D341Med (cell line): Measurements from ENCODE around the gene HK3.
A peak's percentile ranks its signal among the peaks of the same experiment; 100 is the strongest.
"Not testable (repeated sequence)": the region's sequence is repeated elsewhere in the genome, so short reads cannot be mapped to it uniquely, and the experiment has no call there.

ENCODE experiments used
- DNase-seq: peaks from one replicate; pipeline ENCODE4 v3.0.0; 2012; ENCODE audit warnings: low spot score

The HK3 gene

GRCh38 chr5:176882567-176882903 lies 16.6 kb downstream of the HK3 start:
- no peak for DNase-seq

- DNase-seq, result no peak
Observed at GRCh38 chr5:176881816-176882566, 17.2 kb downstream of the HK3 start.

GRCh38 chr5:176881021-176881749 lies 18.0 kb downstream of the HK3 start:
- DNase-seq, result no peak

- DNase-seq, result no peak
Observed at GRCh38 chr5:176880366-176881020, 18.7 kb downstream of the HK3 start.

GRCh38 chr5:176879663-176880361 lies 19.3 kb downstream of the HK3 start:
- DNase-seq, result no peak

GRCh38 chr5:176878906-176879662 lies 20.1 kb downstream of the HK3 start:
- DNase-seq, result no peak

GRCh38 chr5:176878463-176878862 lies 20.7 kb downstream of the HK3 start:
- no peak for DNase-seq

GRCh38 chr5:176877793-176878331 lies 21.3 kb downstream of the HK3 start:
- DNase-seq, result no peak

GRCh38 chr5:176876506-176877431 lies 22.4 kb downstream of the HK3 start:
- DNase-seq, result no peak

GRCh38 chr5:176875783-176876505 lies 23.2 kb downstream of the HK3 start:
- no peak for DNase-seq

- no peak for DNase-seq
Observed at GRCh38 chr5:176875014-176875550, 24.1 kb downstream of the HK3 start.

GRCh38 chr5:176874198-176874780 lies 24.9 kb downstream of the HK3 start:
- DNase-seq, result no peak

- no peak for DNase-seq
Observed at GRCh38 chr5:176873541-176874172, 25.5 kb downstream of the HK3 start.

- not testable (repeated sequence) for DNase-seq
Observed at GRCh38 chr5:176873011-176873410, 26.1 kb downstream of the HK3 start.

GRCh38 chr5:176872586-176872985 lies 26.6 kb downstream of the HK3 start:
- DNase-seq, result not testable (repeated sequence)

GRCh38 chr5:176870644-176871043 lies 28.5 kb downstream of the HK3 start:
- not testable (repeated sequence) for DNase-seq

- DNase-seq, result peak; percentile 68
Observed at GRCh38 chr5:176870110-176870591, 29.0 kb downstream of the HK3 start.

GRCh38 chr5:176869501-176870109 lies 29.5 kb downstream of the HK3 start:
- no peak for DNase-seq
